Measurements from ENCODE around the gene NFS1.
"Not testable (repeated sequence)": the region's sequence is repeated elsewhere in the genome, so short reads cannot be mapped to it uniquely, and the experiment has no call there.

Gene NFS1

GRCh38 chr20:35699127-35699956 is at the start of gene NFS1, which contains the start of gene ROMO1:
Gene NFS1, minus strand, starts transcription at chr20:35699352. Its CDS starts 64 bp downstream, at chr20:35699288.
Gene ROMO1, plus strand, starts transcription at chr20:35699405. Its CDS starts 228 bp downstream, at chr20:35699633.
- DNase-seq = peak; percentile 91

- DNase-seq = not testable (repeated sequence)
These were observed 45.3 kb upstream of the NFS1 start for GRCh38 chr20:35744492-35744841.

GRCh38 chr20:35743693-35744491 is 44.7 kb upstream of the NFS1 start:
- no peak for DNase-seq

GRCh38 chr20:35742741-35743523 is 43.8 kb upstream of the NFS1 start:
- no peak for DNase-seq

GRCh38 chr20:35741892-35742740 is 43.0 kb upstream of the NFS1 start, which contains the start of gene RBM39:
Gene RBM39, minus strand, starts transcription at chr20:35742260. Its CDS starts 1,386 bp downstream, at chr20:35740874.
- peak; percentile 100 for DNase-seq

GRCh38 chr20:35739294-35740163 is 40.4 kb upstream of the NFS1 start:
- no peak for DNase-seq

GRCh38 chr20:35738410-35739179 is 39.4 kb upstream of the NFS1 start:
- DNase-seq = no peak

- no peak for DNase-seq
These were observed 38.7 kb upstream of the NFS1 start for GRCh38 chr20:35737865-35738333.

GRCh38 chr20:35735826-35736470 is 36.8 kb upstream of the NFS1 start:
- DNase-seq = no peak

- DNase-seq = no peak
These were observed 35.9 kb upstream of the NFS1 start for GRCh38 chr20:35734777-35735649.

GRCh38 chr20:35734374-35734773 is 35.2 kb upstream of the NFS1 start:
- no peak for DNase-seq

- no peak for DNase-seq
These were observed 33.5 kb upstream of the NFS1 start for GRCh38 chr20:35732644-35732982.

- no peak for DNase-seq
These were observed 32.9 kb upstream of the NFS1 start for GRCh38 chr20:35731862-35732643.

GRCh38 chr20:35731469-35731788 is 32.3 kb upstream of the NFS1 start:
- DNase-seq = no peak

GRCh38 chr20:35730583-35731468 is 31.7 kb upstream of the NFS1 start:
- DNase-seq = no peak

GRCh38 chr20:35729836-35730582 is 30.9 kb upstream of the NFS1 start:
- DNase-seq = no peak

Measured in activated CD4-positive, alpha-beta T cell treated with anti-CD3 and anti-CD28 coated beads for 48 hours (primary cell).